K562 (cell line): ENCODE data around the gene SIGLEC14. TPM values are rescaled to one million over a fixed set of nuclear protein-coding genes. Genes with fewer than 3 reads are reported as not detected.

Experiments
- ARID2 ChIP-seq: fragments of 450-650 bp; IDR thresholded peaks from 2 replicates; pipeline ENCODE4 v1.6.1; 2017; ENCODE audit warnings: antibody characterized with exemption, mild to moderate bottlenecking
- BRF1 ChIP-seq: IDR thresholded peaks from 3 replicates; pipeline ENCODE4 v1.6.1; 2011; ENCODE audit warnings: borderline replicate concordance, mild to moderate bottlenecking; ENCODE audit not compliant: insufficient read length; ENCODE audit errors: extremely low read depth
- CEBPZ ChIP-seq: fragments of 150-350 bp; IDR thresholded peaks from 2 replicates; pipeline ENCODE4 v1.6.1; 2014; ENCODE audit warnings: low read depth, mild to moderate bottlenecking, low read length, borderline replicate concordance
- ETV5 ChIP-seq: sonication (generic); formaldehyde crosslinking; IDR thresholded peaks from 2 replicates; pipeline ENCODE4 v1.4.0; 2020; ENCODE audit warnings: low read depth, mild to moderate bottlenecking, missing genetic modification reagents
- FOXK1 ChIP-seq: sonication (generic); formaldehyde crosslinking; IDR thresholded peaks from 2 replicates; pipeline ENCODE4 v1.8.0; 2022; ENCODE audit warnings: missing genetic modification reagents, mild to moderate bottlenecking, borderline replicate concordance
- IFI16 ChIP-seq: fragments of 250-450 bp; sonication (Bioruptor Pico); IDR thresholded peaks from 2 replicates; pipeline ENCODE4 v2.1.2; 2022; ENCODE audit warnings: mild to moderate bottlenecking, inconsistent platforms
- KLF1 ChIP-seq: fragments of 450-650 bp; IDR thresholded peaks from 2 replicates; pipeline ENCODE4 v1.6.1; 2016; ENCODE audit warnings: missing genetic modification characterization, missing compliant biosample characterization
- MEF2D ChIP-seq: conservative IDR thresholded peaks from 2 replicates; pipeline ENCODE4 v1.6.1; 2016; ENCODE audit warnings: low read depth, missing genetic modification characterization, missing compliant biosample characterization
- SP2 ChIP-seq: IDR thresholded peaks from 2 replicates; pipeline ENCODE4 v1.6.1; 2011; ENCODE audit warnings: mild to moderate bottlenecking, low read depth, low read length, moderate library complexity; ENCODE audit not compliant: poor library complexity, severe bottlenecking; ENCODE audit errors: extremely low read depth
- TFAP4 ChIP-seq: sonication (generic); formaldehyde crosslinking; IDR thresholded peaks from 2 replicates; pipeline ENCODE4 v1.8.0; 2022; ENCODE audit warnings: missing genetic modification reagents, mild to moderate bottlenecking, moderate library complexity, borderline replicate concordance
- TRIM24 ChIP-seq, 2 experiments: fragments of 450-650 bp; IDR thresholded peaks; 2 replicates each; pipeline ENCODE4 v1.6.1; 2016
- WHSC1 ChIP-seq: IDR thresholded peaks from one replicate; pipeline ENCODE4 v1.6.1; 2012; ENCODE audit warnings: low read length, control low read depth, inconsistent platforms
- ZNF146 ChIP-seq: IDR thresholded peaks from one replicate; pipeline ENCODE4 v1.6.1; 2018; ENCODE audit warnings: missing compliant biosample characterization; ENCODE audit not compliant: unreplicated experiment
- ZNF324 ChIP-seq: fragments of 250-450 bp; sonication (Bioruptor Pico); IDR thresholded peaks from 2 replicates; pipeline ENCODE4 v1.4.0; 2020; ENCODE audit warnings: mild to moderate bottlenecking
- ZNF695 ChIP-seq: fragments of 450-650 bp; formaldehyde crosslinking; IDR thresholded peaks from 2 replicates; pipeline ENCODE4 v1.4.0; 2020; ENCODE audit warnings: mild to moderate bottlenecking, moderate library complexity
- ZNF717 ChIP-seq: fragments of 250-450 bp; sonication (Bioruptor Pico); IDR thresholded peaks from 2 replicates; pipeline ENCODE4 v1.5.0; 2021
- polyA plus RNA-seq, 8 experiments: library from polyadenylated mRNA; depleted of rRNA in 4 of 8; stranded (reverse) in 5 of 8; unstranded in 3 of 8; fragments of >200 nt; fragmentation: Nextera tagmentation in 2 of 8; fragmentation: Illumina TruSeq in 1 of 8; extraction: Ambion mirVana in 2 of 8; extraction: Trizol in 1 of 8; gene quantifications; 2 replicates each; pipeline versions ENCODE4 v1.2.1 to v1.2.3, GENCODE V29; 2011 to 2014; ENCODE audit warnings: inconsistent platforms in 1 of 8, missing spikeins in 1 of 8
- total RNA-seq, 7 experiments: library from RNA; depleted of rRNA in 6 of 7; stranded (reverse); fragments of >200 nt in 6 of 7; fragmentation: Illumina TruSeq in 2 of 7; extraction: Trizol in 2 of 7; gene quantifications; 2 replicates each; pipeline versions ENCODE4 v1.2.1 to v1.2.3, GENCODE V29; 2011 to 2021; ENCODE audit warnings: low replicate concordance in 1 of 7
- TF ChIP-seq, protein P1 (sequence below): fragments of 250-450 bp; sonication (Bioruptor Pico); IDR thresholded peaks from 2 replicates; pipeline ENCODE4 v1.5.0; 2021; ENCODE audit warnings: mild to moderate bottlenecking, moderate library complexity
- TF ChIP-seq, protein P2 (sequence below): sonication (generic); formaldehyde crosslinking; IDR thresholded peaks from 2 replicates; pipeline ENCODE4 v1.9.0; 2022; ENCODE audit warnings: mild to moderate bottlenecking, missing genetic modification reagents
- TF ChIP-seq, protein P3 (sequence below): IDR thresholded peaks from 2 replicates; pipeline ENCODE4 v1.6.1; 2011; ENCODE audit not compliant: insufficient read length; ENCODE audit errors: extremely low read depth

SIGLEC14 gene
- total and polyA plus RNA-seq, 9 of the 15 experiments (the other 6 are each of a cell fraction or from before 2014, with no cell fraction given): not detected

DNA sequence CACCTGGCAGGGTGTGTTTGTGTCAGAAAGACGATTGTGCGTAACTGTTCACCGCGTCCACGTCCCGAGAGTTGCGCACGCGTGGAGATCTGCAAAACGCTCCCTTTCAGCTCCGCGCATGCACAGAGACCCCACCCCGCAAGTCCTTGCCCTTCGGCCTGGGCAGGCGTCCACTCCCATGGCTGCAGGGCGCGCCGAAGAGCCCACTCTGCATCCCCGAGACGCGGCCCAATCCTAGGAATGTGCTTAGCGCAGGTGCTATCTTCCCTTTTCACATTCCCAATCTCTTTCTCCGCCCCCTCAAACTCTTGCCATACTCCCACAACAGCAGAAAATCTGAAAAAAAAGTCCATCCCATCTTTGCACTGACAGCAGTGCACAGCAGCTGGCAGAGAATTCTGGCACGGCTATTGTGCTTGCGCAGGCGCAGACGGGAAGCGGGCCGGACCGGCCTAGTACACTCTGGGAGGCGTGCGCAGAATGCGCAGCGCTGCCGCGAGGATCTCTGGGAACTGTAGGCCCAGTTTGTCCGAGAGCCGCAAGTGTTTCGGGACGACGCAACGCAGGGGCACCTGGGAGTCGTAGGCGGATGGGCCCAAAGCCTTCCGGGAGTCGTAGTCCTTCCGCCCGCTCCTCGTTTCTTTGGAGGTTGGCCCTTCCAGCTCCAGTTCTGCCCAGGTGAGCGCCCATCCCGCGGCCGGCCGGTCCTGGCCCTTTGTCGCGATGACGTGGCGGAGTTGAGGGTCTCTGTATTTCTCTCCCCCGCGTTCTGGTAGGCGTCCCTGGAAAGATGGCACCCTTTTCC, 52.5 kb downstream of the SIGLEC14 start (continued):
- TF ChIP-seq BRF1: no peak
- 0 out of 2 replicates have a peak, but pooled peaks have one; percentile 66 for TF ChIP-seq FOXK1 (CRISPR knock-in tag)
- TF ChIP-seq KLF1: no peak
- no peak for TF ChIP-seq WHSC1
- no peak for TF ChIP-seq TRIM24 (IDR thresholded peaks at IDR 0.05)
- no peak for TF ChIP-seq MEF2D (tag)
- TF ChIP-seq ZNF324 (CRISPR knock-in tag): no peak
- TF ChIP-seq SP2: no peak
- TF ChIP-seq, protein P1, sequence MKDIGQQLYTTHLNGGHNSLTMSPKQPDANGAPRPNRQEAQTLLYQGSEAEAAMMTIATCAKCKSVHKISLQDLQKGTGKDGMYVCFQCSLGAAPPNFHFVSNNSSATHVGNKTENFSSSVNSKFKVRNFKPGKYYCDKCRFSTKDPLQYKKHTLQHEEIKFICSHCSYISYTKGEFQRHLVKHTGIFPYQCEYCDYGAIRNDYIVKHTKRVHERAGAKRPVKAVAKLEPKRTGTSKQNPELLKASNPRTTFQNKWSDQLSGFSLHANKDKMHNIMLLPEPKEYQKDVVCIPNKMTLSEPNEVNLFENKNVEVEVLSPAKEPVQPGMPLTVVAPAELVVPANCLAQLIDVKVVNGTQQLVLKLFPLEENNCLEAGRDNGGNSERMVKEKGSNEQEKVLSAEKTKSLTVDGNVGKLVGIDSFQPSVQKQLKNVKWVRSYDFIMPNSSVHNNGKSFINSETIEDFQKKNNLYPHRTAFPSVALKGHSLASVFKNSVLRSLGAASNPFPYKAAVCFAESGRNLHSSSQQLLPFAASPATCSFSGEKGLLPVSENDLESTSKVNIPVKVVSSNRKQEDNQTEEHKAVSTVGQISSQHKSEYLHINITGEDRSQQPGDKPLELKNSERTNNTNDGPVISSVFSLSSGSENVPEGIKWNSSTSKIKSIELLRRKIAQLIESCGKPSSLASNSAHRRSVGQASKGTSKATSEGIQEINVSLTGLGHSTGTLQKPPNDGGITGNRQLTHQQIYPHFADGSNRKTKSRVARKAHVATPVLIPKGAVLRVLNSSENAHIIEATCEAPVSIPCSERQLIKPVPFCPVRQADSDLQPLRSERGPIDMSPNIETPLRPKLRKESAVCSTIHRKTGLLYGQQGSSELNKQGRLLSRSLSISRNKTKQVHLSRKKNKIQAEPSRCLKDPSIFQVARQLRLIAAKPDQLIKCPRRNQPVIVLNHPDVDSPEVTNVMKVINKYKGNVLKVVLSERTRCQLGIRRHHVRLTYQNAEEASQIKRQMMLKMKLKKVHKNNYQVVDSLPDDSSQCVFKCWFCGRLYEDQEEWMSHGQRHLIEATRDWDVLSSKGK: no peak
- no peak for TF ChIP-seq ARID2
- TF ChIP-seq, protein P2, sequence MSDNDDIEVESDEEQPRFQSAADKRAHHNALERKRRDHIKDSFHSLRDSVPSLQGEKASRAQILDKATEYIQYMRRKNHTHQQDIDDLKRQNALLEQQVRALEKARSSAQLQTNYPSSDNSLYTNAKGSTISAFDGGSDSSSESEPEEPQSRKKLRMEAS (CRISPR knock-in tag): no peak
- no peak for TF ChIP-seq IFI16
- TF ChIP-seq, protein P3, sequence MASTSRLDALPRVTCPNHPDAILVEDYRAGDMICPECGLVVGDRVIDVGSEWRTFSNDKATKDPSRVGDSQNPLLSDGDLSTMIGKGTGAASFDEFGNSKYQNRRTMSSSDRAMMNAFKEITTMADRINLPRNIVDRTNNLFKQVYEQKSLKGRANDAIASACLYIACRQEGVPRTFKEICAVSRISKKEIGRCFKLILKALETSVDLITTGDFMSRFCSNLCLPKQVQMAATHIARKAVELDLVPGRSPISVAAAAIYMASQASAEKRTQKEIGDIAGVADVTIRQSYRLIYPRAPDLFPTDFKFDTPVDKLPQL: no peak
- no peak for TF ChIP-seq ZNF695
- no peak; the same call in 1 of the 2 replicates for TF ChIP-seq ETV5 (CRISPR knock-in tag)
- TF ChIP-seq TFAP4: peak; percentile 93
- no peak for TF ChIP-seq ZNF146 (CRISPR knock-in tag)
- no peak for TF ChIP-seq CEBPZ
- TF ChIP-seq ZNF717 (CRISPR knock-in tag): no peak
